GM18520 (cell line): ENCODE measurements around the gene ATXN10.
"Not testable (repeated sequence)": the region's sequence is repeated elsewhere in the genome, so short reads cannot be mapped to it uniquely, and the experiment has no call there.

ENCODE experiments used
- ATAC-seq: cut with Tn5 transposase; IDR thresholded peaks from one replicate; pipeline ENCODE4 v1.9.1; 2021; ENCODE audit not compliant: unreplicated experiment

ATXN10 gene

GRCh38 chr22:45781459-45781858 is 109.8 kb downstream of the ATXN10 start:
- no peak for ATAC-seq

GRCh38 chr22:45781966-45782365 is 110.3 kb downstream of the ATXN10 start:
- no peak for ATAC-seq

GRCh38 chr22:45783021-45783420 is 111.4 kb downstream of the ATXN10 start:
- ATAC-seq, result no peak

GRCh38 chr22:45783690-45784089 is 112.1 kb downstream of the ATXN10 start:
- no peak for ATAC-seq

GRCh38 chr22:45784357-45785277 is 113.0 kb downstream of the ATXN10 start:
- no peak for ATAC-seq

GRCh38 chr22:45785458-45785857 is 113.8 kb downstream of the ATXN10 start:
- no peak for ATAC-seq

- ATAC-seq, result no peak
These were observed 115.1 kb downstream of the ATXN10 start for GRCh38 chr22:45786726-45787125.

GRCh38 chr22:45787759-45788158 is 116.1 kb downstream of the ATXN10 start:
- no peak for ATAC-seq

- ATAC-seq, result no peak
These were observed 116.9 kb downstream of the ATXN10 start for GRCh38 chr22:45788522-45788921.

GRCh38 chr22:45790401-45790800 is 118.8 kb downstream of the ATXN10 start:
- ATAC-seq, result no peak

- no peak for ATAC-seq
These were observed 121.5 kb downstream of the ATXN10 start for GRCh38 chr22:45793161-45793560.

GRCh38 chr22:45793892-45794291 is 122.3 kb downstream of the ATXN10 start:
- ATAC-seq, result no peak

GRCh38 chr22:45796009-45796408 is 124.4 kb downstream of the ATXN10 start:
- not testable (repeated sequence) for ATAC-seq

GRCh38 chr22:45799291-45799690 is 127.7 kb downstream of the ATXN10 start:
- no peak for ATAC-seq

GRCh38 chr22:45802054-45802453 is 130.4 kb downstream of the ATXN10 start:
- ATAC-seq, result no peak

- ATAC-seq, result no peak
These were observed 132.8 kb downstream of the ATXN10 start for GRCh38 chr22:45804319-45804985.

- ATAC-seq, result no peak
These were observed 133.3 kb downstream of the ATXN10 start for GRCh38 chr22:45804986-45805325.

GRCh38 chr22:45805413-45805812 is 133.8 kb downstream of the ATXN10 start:
- ATAC-seq, result no peak

- ATAC-seq, result no peak
These were observed 135.7 kb downstream of the ATXN10 start for GRCh38 chr22:45807156-45807915.

- no peak for ATAC-seq
These were observed 141.3 kb downstream of the ATXN10 start for GRCh38 chr22:45812910-45813309.

- no peak for ATAC-seq
These were observed 142.6 kb downstream of the ATXN10 start for GRCh38 chr22:45814198-45814597.

GRCh38 chr22:45816776-45817175 is 145.1 kb downstream of the ATXN10 start:
- ATAC-seq, result no peak
